ENCODE results near the gene NLRP8. TPM values are rescaled to one million over a fixed set of nuclear protein-coding genes. Genes with fewer than 3 reads are reported as not detected.

Gene NLRP8
- total and polyA plus RNA-seq, 2 donors (not counting 1 experiment from before 2014, with no cell fraction given), result not detected

GRCh38 chr19:55973982-55974381 is 26.4 kb downstream of the NLRP8 start:
- TF ChIP-seq CTCF (conservative IDR thresholded peaks at IDR 0.05 in 1 of 2, IDR thresholded peaks at IDR 0.05 in 1 of 2; ENCODE audit: low read depth in 1 of 2, low read length in 2 of 2) (no peak), EZH2 (IDR thresholded peaks at IDR 0.05; ENCODE audit: low read length, missing control alignments) (no peak)
- H3K9me3 ChIP-seq (ENCODE audit: control insufficient read depth, insufficient read depth, low read depth, low read length), result no peaks in the 10 kb centered on the region
- no peaks in the 10 kb centered on the region for H4K20me1 ChIP-seq (ENCODE audit: control insufficient read depth, extremely low read depth, insufficient read depth, low read length)
- no peaks in the 10 kb centered on the region for H3K27me3 ChIP-seq (ENCODE audit: control insufficient read depth, insufficient read depth, low read length)
- no peak overlapping the region for H3K9ac ChIP-seq (ENCODE audit: insufficient read depth, low read length)
- H3K4me3 ChIP-seq (replicated peaks in 1 of 4; ENCODE audit: control extremely low read depth in 1 of 4, insufficient read depth in 1 of 4, low read depth in 3 of 4, low read length in 4 of 4), result no peak overlapping the region
- H3K4me1 ChIP-seq (ENCODE audit: control insufficient read depth, extremely low read depth, insufficient read depth, low read length), result no peaks in the 10 kb centered on the region
- no peaks in the 10 kb centered on the region for H3K79me2 ChIP-seq (ENCODE audit: control insufficient read depth, insufficient read depth, low read length)
- H2AFZ ChIP-seq (ENCODE audit: low read length), result no peak overlapping the region
- H3K27ac ChIP-seq (ENCODE audit: insufficient read depth, low read length), result no peak overlapping the region
- H3K36me3 ChIP-seq (ENCODE audit: control insufficient read depth, insufficient read depth, low read length), result no peaks in the 10 kb centered on the region
- no peak overlapping the region for H3K4me2 ChIP-seq (ENCODE audit: extremely low read depth, insufficient read depth, low read length)
- no peak for DNase-seq (ENCODE audit: low read depth in 2 of 2)

DNA sequence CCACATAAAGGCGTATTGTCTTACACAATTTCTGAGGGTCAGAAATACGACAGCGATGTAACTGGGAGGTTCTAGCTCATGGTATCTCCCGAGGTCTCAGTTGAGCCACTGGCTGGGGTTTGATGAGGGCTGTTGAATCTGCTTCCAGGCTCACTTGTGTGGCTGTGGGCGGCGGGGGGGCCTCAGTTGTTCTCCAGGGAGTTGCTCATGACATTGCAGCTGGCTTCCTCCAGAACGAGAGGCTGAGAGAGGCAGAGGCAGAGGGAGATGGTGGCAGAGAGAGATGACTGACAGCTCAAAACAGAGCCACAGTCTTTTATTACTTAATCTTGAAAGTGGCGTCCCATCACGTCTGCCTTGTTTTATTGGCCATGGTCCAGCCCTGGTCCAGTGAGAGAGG is 32.8 kb downstream of the NLRP8 start:
- Histone ChIP-seq H3K27me3 (ENCODE audit: control insufficient read depth, insufficient read depth, low read length) (no peaks in the 10 kb centered on the region), H3K4me1 (ENCODE audit: control insufficient read depth, extremely low read depth, insufficient read depth, low read length) (no peaks in the 10 kb centered on the region), H3K27ac (ENCODE audit: insufficient read depth, low read length) (no peak overlapping the region), H3K4me2 (ENCODE audit: extremely low read depth, insufficient read depth, low read length) (no peak overlapping the region), H3K36me3 (ENCODE audit: control insufficient read depth, insufficient read depth, low read length) (no peaks in the 10 kb centered on the region), H4K20me1 (ENCODE audit: control insufficient read depth, extremely low read depth, insufficient read depth, low read length) (no peaks in the 10 kb centered on the region), H3K9me3 (ENCODE audit: control insufficient read depth, insufficient read depth, low read depth, low read length) (no peaks in the 10 kb centered on the region), H3K9ac (ENCODE audit: insufficient read depth, low read length) (no peak overlapping the region), H3K4me3 (replicated peaks in 1 of 4; ENCODE audit: control extremely low read depth in 1 of 4, insufficient read depth in 1 of 4, low read depth in 3 of 4, low read length in 4 of 4) (no peak overlapping the region), H3K79me2 (ENCODE audit: control insufficient read depth, insufficient read depth, low read length) (no peaks in the 10 kb centered on the region), H2AFZ (ENCODE audit: low read length) (no peak overlapping the region)
- TF ChIP-seq EZH2 (IDR thresholded peaks at IDR 0.05; ENCODE audit: low read length, missing control alignments) (no peak), CTCF (conservative IDR thresholded peaks at IDR 0.05 in 1 of 2, IDR thresholded peaks at IDR 0.05 in 1 of 2; ENCODE audit: low read depth in 1 of 2, low read length in 2 of 2) (no peak)
- no peak for DNase-seq (ENCODE audit: low read depth in 2 of 2)

DNA sequence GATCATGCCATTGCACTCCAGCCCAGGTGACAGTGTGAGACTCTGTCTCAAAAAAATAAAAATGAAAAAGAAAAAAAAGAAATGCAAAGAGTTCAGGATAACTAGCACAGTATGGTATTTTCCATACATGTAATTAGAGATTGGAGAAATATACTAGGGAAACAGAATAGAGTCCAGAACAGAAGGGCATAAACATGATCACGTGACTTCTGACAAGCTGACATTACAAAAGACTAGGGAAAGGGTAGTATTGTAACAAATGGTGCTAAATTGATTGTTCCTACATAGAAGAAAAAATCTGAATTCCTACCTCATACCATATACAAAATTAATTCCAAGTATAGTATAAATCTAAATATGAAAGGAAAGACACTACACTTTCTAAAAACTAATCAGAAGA is 37.6 kb downstream of the NLRP8 start:
- H3K9ac ChIP-seq (ENCODE audit: insufficient read depth, low read length), result no peak overlapping the region
- H2AFZ ChIP-seq (ENCODE audit: low read length), result no peak overlapping the region
- H3K27ac ChIP-seq (ENCODE audit: insufficient read depth, low read length), result no peak overlapping the region
- no peaks in the 10 kb centered on the region for H3K9me3 ChIP-seq (ENCODE audit: control insufficient read depth, insufficient read depth, low read depth, low read length)
- TF ChIP-seq EZH2 (IDR thresholded peaks at IDR 0.05; ENCODE audit: low read length, missing control alignments), result no peak
- no peak overlapping the region for H3K4me3 ChIP-seq (replicated peaks in 1 of 4; ENCODE audit: control extremely low read depth in 1 of 4, insufficient read depth in 1 of 4, low read depth in 3 of 4, low read length in 4 of 4)
- no peak for DNase-seq (ENCODE audit: low read depth in 2 of 2)
- no peaks in the 10 kb centered on the region for H3K4me1 ChIP-seq (ENCODE audit: control insufficient read depth, extremely low read depth, insufficient read depth, low read length)
- no peaks in the 10 kb centered on the region for H3K36me3 ChIP-seq (ENCODE audit: control insufficient read depth, insufficient read depth, low read length)
- H3K79me2 ChIP-seq (ENCODE audit: control insufficient read depth, insufficient read depth, low read length), result no peaks in the 10 kb centered on the region
- H3K27me3 ChIP-seq (ENCODE audit: control insufficient read depth, insufficient read depth, low read length), result no peaks in the 10 kb centered on the region
- no peaks in the 10 kb centered on the region for H4K20me1 ChIP-seq (ENCODE audit: control insufficient read depth, extremely low read depth, insufficient read depth, low read length)
- no peak overlapping the region for H3K4me2 ChIP-seq (ENCODE audit: extremely low read depth, insufficient read depth, low read length)

Measured in fibroblast of lung (primary cell).